MCF 10A (cell line): ENCODE results near the gene LZTR1. TPM values are rescaled to one million over a fixed set of nuclear protein-coding genes. Genes with fewer than 3 reads are reported as not detected.

Experiments
- BruUV-seq: library from RNA; stranded (reverse); fragments of 400-500 nt; replicated peaks from 2 replicates; lab custom pipeline; 2021; lab: Mats Ljungman, UMichigan
- CTCF ChIA-PET: fragments of 300-600 bp; sonication (Branson Sonifier 250); formaldehyde crosslinking; extraction: SDS; loops from one replicate; lab custom pipeline; 2021; ENCODE audit warnings: antibody characterized with exemption, inconsistent platforms; lab: Yijun Ruan, JAX
- POLR2A ChIA-PET: fragments of 300-600, 350-650 bp; sonication (Branson Sonifier 250); formaldehyde crosslinking; extraction: SDS; loops from one replicate; lab custom pipeline; 2020; ENCODE audit warnings: antibody characterized with exemption, inconsistent platforms; lab: Yijun Ruan, JAX
- DNase-seq: peaks from one replicate; pipeline ENCODE4 v3.0.0-alpha.2; 2018; ENCODE audit not compliant: unreplicated experiment
- H3K27ac Mint-ChIP-seq: one replicate; pipeline ENCODE4 v1.8.0; 2022; ENCODE audit warnings: mild to moderate bottlenecking, low read depth, mixed read lengths; ENCODE audit not compliant: unreplicated experiment
- H3K27me3 Mint-ChIP-seq: one replicate; pipeline ENCODE4 v1.8.0; 2022; ENCODE audit warnings: mixed read lengths; ENCODE audit not compliant: insufficient read depth, unreplicated experiment
- H3K36me3 Mint-ChIP-seq: one replicate; pipeline ENCODE4 v1.8.0; 2022; ENCODE audit warnings: mild to moderate bottlenecking, moderate library complexity, mixed read lengths; ENCODE audit not compliant: insufficient read depth, unreplicated experiment
- H3K4me1 Mint-ChIP-seq: one replicate; pipeline ENCODE4 v1.8.0; 2022; ENCODE audit warnings: mixed read lengths; ENCODE audit not compliant: insufficient read depth, unreplicated experiment
- H3K4me3 Mint-ChIP-seq: one replicate; pipeline ENCODE4 v1.8.0; 2022; ENCODE audit warnings: mild to moderate bottlenecking, moderate library complexity, mixed read lengths; ENCODE audit not compliant: unreplicated experiment
- H3K9me3 Mint-ChIP-seq: one replicate; pipeline ENCODE4 v1.8.0; 2022; ENCODE audit warnings: mixed read lengths; ENCODE audit not compliant: unreplicated experiment
- CTCF ChIP-seq: fragments of 200-600 bp; IDR thresholded peaks from one replicate; pipeline ENCODE4 v1.8.0; 2022; ENCODE audit warnings: antibody characterized with exemption, mild to moderate bottlenecking; ENCODE audit not compliant: unreplicated experiment
- intact Hi-C: fragments of 100-400 bp; cut with micrococcal nuclease; formaldehyde crosslinking; loops from 2 replicates; pipeline ENCODE4 v1.14.1; 2022
- total RNA-seq: library from RNA; stranded (reverse); gene quantifications from 2 replicates; pipeline ENCODE4 v1.2.3, GENCODE V29; 2022

LZTR1 gene
- total RNA-seq, 1 experiment from 2014 or later: 49.2 TPM

GRCh38 chr22:20978419-20978818, 3.7 kb upstream of the LZTR1 start:
- DNase-seq: no peak

GRCh38 chr22:20979243-20979809, 2.8 kb upstream of the LZTR1 start:
- Mint-ChIP-seq H3K27me3 (no peaks in the 10 kb centered on the region), H3K27ac (no peak overlapping the region), H3K4me1 (peaks cover 8% of the 10 kb centered on the region), H3K4me3 (no peak overlapping the region), H3K9me3 (peaks cover 8% of the 10 kb centered on the region), H3K36me3 (peaks cover 6% of the 10 kb centered on the region)
- BruUV-seq: no TSS peak
- DNase-seq: no peak
- intact Hi-C loops: no loop called here
- no peak for TF ChIP-seq CTCF
- POLR2A ChIA-PET: interaction anchor here (0.7 to 3.4 kb wide), 2 partner anchors 21 to 24 kb away, joined by 3 to 24 read pairs; partner anchors contain the start of gene THAP7
- CTCF ChIA-PET: no interaction called here

More at GRCh38 chr22:20978419-20978818, 3.7 kb upstream of the LZTR1 start:
- peaks cover 8% of the 10 kb centered on the region for H3K9me3 Mint-ChIP-seq
- H3K36me3 Mint-ChIP-seq: peaks cover 6% of the 10 kb centered on the region
- ChIA-PET CTCF (no interaction called here), POLR2A (no interaction called here)
- H3K4me1 Mint-ChIP-seq: no peaks in the 10 kb centered on the region
- no peak overlapping the region for H3K27ac Mint-ChIP-seq
- H3K27me3 Mint-ChIP-seq: no peaks in the 10 kb centered on the region
- TF ChIP-seq CTCF: no peak
- no TSS peak for BruUV-seq
- intact Hi-C loops: no loop called here
- H3K4me3 Mint-ChIP-seq: no peak overlapping the region

- no peak for DNase-seq
- ChIA-PET POLR2A (interaction anchor here (0.7 to 3.4 kb wide), 3 partner anchors 20 to 23 kb away, joined by 3 to 24 read pairs (median 4); partner anchors contain the start of gene THAP7), CTCF (no interaction called here)
- TF ChIP-seq CTCF: no peak
- Mint-ChIP-seq H3K4me1 (peaks cover 8% of the 10 kb centered on the region), H3K9me3 (peaks cover 8% of the 10 kb centered on the region), H3K36me3 (peaks cover 7% of the 10 kb centered on the region), H3K4me3 (no peak overlapping the region), H3K27ac (no peak overlapping the region), H3K27me3 (no peaks in the 10 kb centered on the region)
- no TSS peak for BruUV-seq
- intact Hi-C loops: no loop called here
These were observed 2.1 kb upstream of the LZTR1 start for GRCh38 chr22:20979940-20980453.

GRCh38 chr22:20980523-20980922, 1.6 kb upstream of the LZTR1 start:
- no peak overlapping the region for H3K4me3 Mint-ChIP-seq
- H3K4me1 Mint-ChIP-seq: peaks cover 8% of the 10 kb centered on the region
- ChIA-PET CTCF (interaction anchor here (0.9 to 1.0 kb wide), 3 partner anchors 22 to 76 kb away, joined by 3 read pairs; no protein-coding TSS in a partner anchor), POLR2A (interaction anchor here (1.0 to 3.4 kb wide), 3 partner anchors 9 to 22 kb away, joined by 4 to 24 read pairs (median 4); partner anchors contain the start of gene THAP7)
- intact Hi-C loops: no loop called here
- no peak for DNase-seq
- no peak overlapping the region for H3K27ac Mint-ChIP-seq
- no peak for TF ChIP-seq CTCF
- no peaks in the 10 kb centered on the region for H3K27me3 Mint-ChIP-seq
- H3K9me3 Mint-ChIP-seq: peaks cover 8% of the 10 kb centered on the region
- BruUV-seq: no TSS peak
- peaks cover 12% of the 10 kb centered on the region for H3K36me3 Mint-ChIP-seq
